CD4-positive, alpha-beta T cell (primary cell): ENCODE measurements around the gene CCNG2. TPM values are rescaled to one million over a fixed set of nuclear protein-coding genes. Genes with fewer than 3 reads are reported as not detected.

Experiments
- ATAC-seq: fragments of 200-7000 bp; cut with Tn5 transposase; one replicate; pipeline ENCODE4 v1.10.0; 2022; ENCODE audit warnings: mild to moderate bottlenecking; ENCODE audit not compliant: poor library complexity
- CTCF ChIA-PET: fragments of 350-600 bp; sonication (Branson Sonifier 250); formaldehyde crosslinking; loops from one replicate; lab custom pipeline; 2021; ENCODE audit warnings: antibody characterized with exemption, inconsistent platforms; lab: Charles Lee
- POLR2A ChIA-PET: fragments of 350-600 bp; sonication (Branson Sonifier 250); formaldehyde crosslinking; loops from one replicate; lab custom pipeline; 2021; ENCODE audit warnings: antibody characterized with exemption, inconsistent platforms; lab: Charles Lee
- DNase-seq, 14 experiments: peaks; one replicate each; pipeline ENCODE4 v3.0.0-alpha.2; 2013 to 2020; ENCODE audit warnings: mixed read lengths in 2 of 14
- H3K27ac ChIP-seq, 2 donors: one replicate each; pipeline versions ENCODE4 v1.5.1 to v1.7.0; 2013; ENCODE audit warnings: low read length in 2 of 2, low read depth in 1 of 2, mild to moderate bottlenecking in 1 of 2
- H3K27me3 ChIP-seq, 2 experiments: 1 replicate in 1 of 2; 2 replicates in 1 of 2; pipeline versions ENCODE4 v1.6.1 to v1.7.0; 2013; ENCODE audit warnings: low read length in 2 of 2, control low read depth in 1 of 2, mild to moderate bottlenecking in 1 of 2, moderate library complexity in 1 of 2; ENCODE audit not compliant: insufficient read depth in 2 of 2, control insufficient read depth in 1 of 2
- H3K36me3 ChIP-seq: one replicate; pipeline ENCODE4 v1.6.1; 2013; ENCODE audit warnings: low read length, control low read depth; ENCODE audit not compliant: insufficient read depth
- H3K4me1 ChIP-seq: one replicate; pipeline ENCODE4 v1.6.1; 2013; ENCODE audit warnings: low read length, control low read depth; ENCODE audit not compliant: insufficient read depth
- H3K4me3 ChIP-seq: one replicate; pipeline ENCODE4 v1.5.1; 2013; ENCODE audit warnings: mild to moderate bottlenecking, low read length, moderate library complexity
- H3K9me3 ChIP-seq, 2 experiments: 1 replicate in 1 of 2; 2 replicates in 1 of 2; pipeline versions ENCODE4 v1.6.1 to v1.7.0; 2013; ENCODE audit warnings: low read length in 2 of 2, mild to moderate bottlenecking in 2 of 2, control low read depth in 1 of 2, moderate library complexity in 1 of 2; ENCODE audit not compliant: control insufficient read depth in 1 of 2, insufficient read depth in 1 of 2
- H3K27ac Mint-ChIP-seq: one replicate; pipeline ENCODE4 v1.8.0; 2020; ENCODE audit warnings: mixed read lengths
- H3K27me3 Mint-ChIP-seq: one replicate; pipeline ENCODE4 v1.8.0; 2021; ENCODE audit warnings: mixed read lengths
- H3K36me3 Mint-ChIP-seq: one replicate; pipeline ENCODE4 v1.8.0; 2021; ENCODE audit warnings: low read depth, mixed read lengths
- H3K4me1 Mint-ChIP-seq: one replicate; pipeline ENCODE4 v1.8.0; 2021; ENCODE audit warnings: low read depth, mixed read lengths
- H3K4me3 Mint-ChIP-seq: one replicate; pipeline ENCODE4 v1.8.0; 2020; ENCODE audit warnings: mild to moderate bottlenecking, mixed read lengths
- H3K9me3 Mint-ChIP-seq: one replicate; pipeline ENCODE4 v1.8.0; 2020; ENCODE audit warnings: mixed read lengths
- intact Hi-C, 2 experiments: fragments of 100-400 bp; cut with DNase I in 1 of 2; cut with micrococcal nuclease in 1 of 2; formaldehyde crosslinking; loops; one replicate each; pipeline versions ENCODE4 v1.15.1 to v1.9.0; 2023 to 2025; cut with DNase I, micrococcal nuclease
- total RNA-seq, 174 experiments: library from RNA in 2 of 174; stranded (reverse) in 2 of 174; gene quantifications; one replicate each; pipeline ENCODE4 v1.2.3 and lab custom pipeline; 2021 to 2026
- TF ChIP-seq, protein P1 (sequence below): fragments of 200-600 bp; IDR thresholded peaks from one replicate; pipeline ENCODE4 v1.8.0; 2022; ENCODE audit warnings: antibody characterized with exemption, mild to moderate bottlenecking

CCNG2 gene
- total RNA-seq, 2 experiments from 2014 or later: 20.6 to 21.3 TPM

DNA sequence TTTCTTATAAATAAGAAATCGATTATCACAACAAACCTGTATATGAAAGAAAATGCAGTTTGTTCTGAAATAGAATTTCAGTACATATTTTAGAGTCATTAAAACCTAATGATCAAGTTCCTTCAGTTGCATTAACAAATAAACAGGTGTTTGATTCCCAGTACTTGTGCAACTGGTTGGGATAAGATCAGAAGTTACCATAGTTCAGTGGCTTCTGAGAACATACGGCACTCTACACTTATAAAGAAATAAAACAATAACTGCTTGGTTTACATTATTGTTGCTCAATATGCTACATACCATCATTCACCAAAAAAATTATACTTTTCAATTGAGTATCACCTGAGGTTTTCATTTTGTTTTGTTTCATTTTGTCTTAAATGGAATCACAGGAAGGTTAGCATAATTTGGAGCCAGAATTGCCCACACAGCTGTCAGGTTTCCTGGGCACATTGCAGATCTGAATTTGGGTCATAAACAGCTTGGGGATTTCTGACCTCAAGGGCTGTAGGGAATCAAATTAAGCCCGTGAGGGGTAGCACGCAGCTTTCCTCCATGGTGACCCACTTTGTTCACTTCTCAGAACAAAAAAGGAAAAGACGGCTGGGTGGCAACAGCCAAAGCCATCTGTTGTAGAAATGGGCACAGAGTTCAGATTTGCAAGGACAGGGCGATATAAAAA lies 14.9 kb upstream of the CCNG2 start:
- POLR2A ChIA-PET: no interaction called here
- Histone ChIP-seq H3K9me3 (no peaks in the 10 kb centered on the region), H3K27me3 (no peaks in the 10 kb centered on the region), H3K4me3 (no peak overlapping the region), H3K4me1 (peaks cover 2% of the 10 kb centered on the region), H3K36me3 (no peaks in the 10 kb centered on the region), H3K27ac (no peak overlapping the region)
- Mint-ChIP-seq H3K27ac (no peak overlapping the region), H3K4me3 (no peak overlapping the region), H3K36me3 (no peaks in the 10 kb centered on the region), H3K9me3 (no peaks in the 10 kb centered on the region), H3K4me1 (peaks cover 18% of the 10 kb centered on the region), H3K27me3 (no peaks in the 10 kb centered on the region)
- ATAC-seq (no peak), DNase-seq (peak in 3 of 14 experiments; percentile 30 to 66 (median 42))
- TF ChIP-seq, protein P1, sequence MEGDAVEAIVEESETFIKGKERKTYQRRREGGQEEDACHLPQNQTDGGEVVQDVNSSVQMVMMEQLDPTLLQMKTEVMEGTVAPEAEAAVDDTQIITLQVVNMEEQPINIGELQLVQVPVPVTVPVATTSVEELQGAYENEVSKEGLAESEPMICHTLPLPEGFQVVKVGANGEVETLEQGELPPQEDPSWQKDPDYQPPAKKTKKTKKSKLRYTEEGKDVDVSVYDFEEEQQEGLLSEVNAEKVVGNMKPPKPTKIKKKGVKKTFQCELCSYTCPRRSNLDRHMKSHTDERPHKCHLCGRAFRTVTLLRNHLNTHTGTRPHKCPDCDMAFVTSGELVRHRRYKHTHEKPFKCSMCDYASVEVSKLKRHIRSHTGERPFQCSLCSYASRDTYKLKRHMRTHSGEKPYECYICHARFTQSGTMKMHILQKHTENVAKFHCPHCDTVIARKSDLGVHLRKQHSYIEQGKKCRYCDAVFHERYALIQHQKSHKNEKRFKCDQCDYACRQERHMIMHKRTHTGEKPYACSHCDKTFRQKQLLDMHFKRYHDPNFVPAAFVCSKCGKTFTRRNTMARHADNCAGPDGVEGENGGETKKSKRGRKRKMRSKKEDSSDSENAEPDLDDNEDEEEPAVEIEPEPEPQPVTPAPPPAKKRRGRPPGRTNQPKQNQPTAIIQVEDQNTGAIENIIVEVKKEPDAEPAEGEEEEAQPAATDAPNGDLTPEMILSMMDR: no peak
- intact Hi-C loops: no loop called here
- CTCF ChIA-PET: no interaction called here

DNA sequence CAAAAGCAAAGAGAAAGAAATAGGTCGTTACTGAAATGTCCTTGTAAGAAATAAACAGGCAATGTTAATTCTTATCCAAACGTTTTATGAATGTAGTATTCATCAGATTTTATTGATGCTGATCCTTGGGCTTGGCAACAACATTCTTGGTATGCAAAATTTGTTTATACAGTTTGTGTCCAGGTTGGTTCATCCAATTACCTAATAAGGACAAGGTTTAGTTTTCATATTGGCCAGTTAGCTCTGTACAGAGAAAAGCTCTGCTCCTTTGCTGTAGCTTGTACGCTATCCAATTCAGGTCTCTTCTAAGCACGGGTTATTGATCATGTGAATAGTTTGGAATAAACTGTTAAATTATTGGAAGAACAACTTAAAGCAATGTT lies 14.4 kb upstream of the CCNG2 start:
- Mint-ChIP-seq H3K27me3 (no peaks in the 10 kb centered on the region), H3K9me3 (no peaks in the 10 kb centered on the region), H3K36me3 (no peaks in the 10 kb centered on the region), H3K4me3 (no peak overlapping the region), H3K27ac (no peak overlapping the region), H3K4me1 (peaks cover 19% of the 10 kb centered on the region)
- Histone ChIP-seq H3K4me1 (peaks cover 2% of the 10 kb centered on the region), H3K36me3 (no peaks in the 10 kb centered on the region), H3K9me3 (no peaks in the 10 kb centered on the region), H3K27me3 (no peaks in the 10 kb centered on the region), H3K27ac (no peak overlapping the region), H3K4me3 (no peak overlapping the region)
- intact Hi-C loops: no loop called here
- CTCF ChIA-PET: no interaction called here
- TF ChIP-seq, protein P1: no peak
- DNase-seq (no peak), ATAC-seq (no peak)
- POLR2A ChIA-PET: no interaction called here

DNA sequence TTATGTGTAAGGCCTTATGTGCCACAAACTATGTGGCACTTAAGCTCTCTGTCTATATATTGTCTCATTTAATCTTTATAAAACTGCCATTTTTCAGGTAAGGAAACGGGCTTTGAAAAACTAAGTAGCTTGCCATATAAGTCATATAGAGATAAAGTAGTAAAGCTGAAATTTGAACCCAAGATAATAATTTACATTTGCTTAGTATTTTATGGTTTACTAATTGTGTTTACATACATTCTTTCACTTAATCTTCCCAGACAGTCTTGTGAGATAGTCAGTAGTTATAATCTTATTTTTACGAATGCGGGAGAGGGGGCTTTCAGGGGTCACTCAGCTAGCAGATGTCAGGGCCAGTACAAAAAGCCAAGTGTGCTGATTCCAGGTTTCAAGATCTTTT lies 13.9 kb upstream of the CCNG2 start:
- intact Hi-C loops: no loop called here

More for the DNA sequence above, 13.9 kb upstream of the CCNG2 start:
- no peaks in the 10 kb centered on the region for H3K27me3 ChIP-seq
- H3K9me3 ChIP-seq: no peaks in the 10 kb centered on the region
- no peaks in the 10 kb centered on the region for H3K36me3 Mint-ChIP-seq
- no peaks in the 10 kb centered on the region for H3K27me3 Mint-ChIP-seq
- ChIA-PET CTCF (no interaction called here), POLR2A (no interaction called here)
- H3K4me3 ChIP-seq: no peak overlapping the region
- TF ChIP-seq, protein P1: no peak
- H3K9me3 Mint-ChIP-seq: no peaks in the 10 kb centered on the region
- H3K4me1 Mint-ChIP-seq: peaks cover 19% of the 10 kb centered on the region
- no peaks in the 10 kb centered on the region for H3K36me3 ChIP-seq
- ATAC-seq (no peak), DNase-seq (no peak)
- H3K27ac Mint-ChIP-seq: no peak overlapping the region
- peaks cover 2% of the 10 kb centered on the region for H3K4me1 ChIP-seq
- H3K27ac ChIP-seq: no peak overlapping the region
- H3K4me3 Mint-ChIP-seq: no peak overlapping the region
